Measurements from ENCODE around the gene DPYD. TPM values are rescaled to one million over a fixed set of nuclear protein-coding genes. Genes with fewer than 3 reads are reported as not detected.

DPYD gene
- total RNA-seq, 1 experiment from 2014 or later: 7.0 TPM

DNA sequence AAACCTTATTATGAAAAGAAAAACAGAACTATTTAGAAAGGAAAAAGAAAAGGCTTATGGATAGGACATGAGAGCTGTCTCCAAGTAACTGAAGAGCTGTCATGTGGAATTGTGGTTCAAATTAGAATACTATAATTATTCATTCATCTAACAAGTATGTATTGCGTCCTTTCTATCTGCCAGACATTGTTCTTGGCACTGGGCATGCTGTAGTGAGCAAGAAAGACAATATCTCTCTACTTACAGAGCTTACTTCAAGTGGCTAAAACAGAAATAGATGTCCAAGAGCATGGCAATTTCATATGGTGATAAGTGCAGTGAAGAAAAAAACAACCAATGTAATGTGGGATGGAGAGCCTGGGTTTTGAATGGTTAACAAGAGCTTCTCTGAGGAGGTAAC, 413.0 kb downstream of the DPYD start:
- Histone ChIP-seq H3K4me3 (ENCODE audit: low read depth, low read length) (no peak overlapping the region), H3K27me3 (replicated peaks; ENCODE audit: control insufficient read depth, insufficient read depth, low read length) (no peaks in the 10 kb centered on the region), H3K36me3 (ENCODE audit: control insufficient read depth, insufficient read depth, low read length) (no peaks in the 10 kb centered on the region), H3K4me1 (0 out of 2 replicates have a peak, but pooled peaks cover 5% of the 10 kb centered on the region), H3K9me3 (no peaks in the 10 kb centered on the region)
- Mint-ChIP-seq H3K36me3 (ENCODE audit: insufficient read depth, unreplicated experiment) (no peaks in the 10 kb centered on the region), H3K27me3 (ENCODE audit: insufficient read depth, unreplicated experiment) (no peaks in the 10 kb centered on the region), H3K4me3 (ENCODE audit: unreplicated experiment) (no peak overlapping the region), H3K9me3 (ENCODE audit: unreplicated experiment) (peaks cover 10% of the 10 kb centered on the region), H3K27ac (ENCODE audit: unreplicated experiment) (no peak overlapping the region), H3K4me1 (ENCODE audit: low read depth, unreplicated experiment) (peaks cover 6% of the 10 kb centered on the region)
- BruUV-seq (replicated peaks): no TSS peak
- ChIA-PET POLR2A (no interaction called here), CTCF (no interaction called here)
- TF ChIP-seq, protein P1, sequence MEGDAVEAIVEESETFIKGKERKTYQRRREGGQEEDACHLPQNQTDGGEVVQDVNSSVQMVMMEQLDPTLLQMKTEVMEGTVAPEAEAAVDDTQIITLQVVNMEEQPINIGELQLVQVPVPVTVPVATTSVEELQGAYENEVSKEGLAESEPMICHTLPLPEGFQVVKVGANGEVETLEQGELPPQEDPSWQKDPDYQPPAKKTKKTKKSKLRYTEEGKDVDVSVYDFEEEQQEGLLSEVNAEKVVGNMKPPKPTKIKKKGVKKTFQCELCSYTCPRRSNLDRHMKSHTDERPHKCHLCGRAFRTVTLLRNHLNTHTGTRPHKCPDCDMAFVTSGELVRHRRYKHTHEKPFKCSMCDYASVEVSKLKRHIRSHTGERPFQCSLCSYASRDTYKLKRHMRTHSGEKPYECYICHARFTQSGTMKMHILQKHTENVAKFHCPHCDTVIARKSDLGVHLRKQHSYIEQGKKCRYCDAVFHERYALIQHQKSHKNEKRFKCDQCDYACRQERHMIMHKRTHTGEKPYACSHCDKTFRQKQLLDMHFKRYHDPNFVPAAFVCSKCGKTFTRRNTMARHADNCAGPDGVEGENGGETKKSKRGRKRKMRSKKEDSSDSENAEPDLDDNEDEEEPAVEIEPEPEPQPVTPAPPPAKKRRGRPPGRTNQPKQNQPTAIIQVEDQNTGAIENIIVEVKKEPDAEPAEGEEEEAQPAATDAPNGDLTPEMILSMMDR (IDR thresholded peaks at IDR 0.05; ENCODE audit: insufficient read depth in 1 of 2, low read depth in 1 of 2, low read length in 1 of 2, severe bottlenecking in 1 of 2, unreplicated experiment in 1 of 2): no peak
- DNase-seq: no peak
- intact Hi-C loops (cut with micrococcal nuclease; ENCODE audit: unreplicated experiment): no loop called here

DNA sequence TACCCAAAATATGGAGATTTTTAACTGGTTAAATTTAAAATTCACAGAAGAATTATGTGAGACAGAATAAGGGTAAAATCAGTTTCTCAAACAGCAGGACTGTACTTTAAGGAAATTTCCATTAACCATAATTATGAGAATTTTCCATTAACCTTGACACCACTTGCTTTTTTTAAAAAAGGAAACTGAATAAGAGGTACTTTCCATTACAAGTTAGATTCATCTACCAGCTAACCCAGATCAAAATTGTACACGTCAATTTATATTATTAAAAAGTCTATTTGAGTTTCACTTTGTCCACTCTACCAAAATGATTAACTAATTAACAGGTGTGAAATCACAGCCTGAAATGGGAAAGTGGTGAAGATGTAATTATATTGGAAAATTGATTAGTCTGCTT, 414.5 kb downstream of the DPYD start:
- H3K4me1 Mint-ChIP-seq (ENCODE audit: low read depth, unreplicated experiment): peaks cover 12% of the 10 kb centered on the region
- POLR2A ChIA-PET: no interaction called here
- Histone ChIP-seq H3K4me1 (0 out of 2 replicates have a peak, but pooled peaks cover 5% of the 10 kb centered on the region), H3K9me3 (no peaks in the 10 kb centered on the region), H3K4me3 (ENCODE audit: low read depth, low read length) (no peak overlapping the region), H3K27me3 (replicated peaks; ENCODE audit: control insufficient read depth, insufficient read depth, low read length) (no peaks in the 10 kb centered on the region), H3K36me3 (ENCODE audit: control insufficient read depth, insufficient read depth, low read length) (no peaks in the 10 kb centered on the region)
- H3K36me3 Mint-ChIP-seq (ENCODE audit: insufficient read depth, unreplicated experiment): no peaks in the 10 kb centered on the region
- TF ChIP-seq, protein P1 (IDR thresholded peaks at IDR 0.05; ENCODE audit: insufficient read depth in 1 of 2, low read depth in 1 of 2, low read length in 1 of 2, severe bottlenecking in 1 of 2, unreplicated experiment in 1 of 2): no peak
- intact Hi-C loops (cut with micrococcal nuclease; ENCODE audit: unreplicated experiment): no loop called here
- CTCF ChIA-PET: no interaction called here
- H3K27ac Mint-ChIP-seq (ENCODE audit: unreplicated experiment): no peak overlapping the region
- H3K4me3 Mint-ChIP-seq (ENCODE audit: unreplicated experiment): no peak overlapping the region
- no peak for DNase-seq
- H3K9me3 Mint-ChIP-seq (ENCODE audit: unreplicated experiment): peaks cover 10% of the 10 kb centered on the region
- no TSS peak for BruUV-seq (replicated peaks)
- H3K27me3 Mint-ChIP-seq (ENCODE audit: insufficient read depth, unreplicated experiment): no peaks in the 10 kb centered on the region

DNA sequence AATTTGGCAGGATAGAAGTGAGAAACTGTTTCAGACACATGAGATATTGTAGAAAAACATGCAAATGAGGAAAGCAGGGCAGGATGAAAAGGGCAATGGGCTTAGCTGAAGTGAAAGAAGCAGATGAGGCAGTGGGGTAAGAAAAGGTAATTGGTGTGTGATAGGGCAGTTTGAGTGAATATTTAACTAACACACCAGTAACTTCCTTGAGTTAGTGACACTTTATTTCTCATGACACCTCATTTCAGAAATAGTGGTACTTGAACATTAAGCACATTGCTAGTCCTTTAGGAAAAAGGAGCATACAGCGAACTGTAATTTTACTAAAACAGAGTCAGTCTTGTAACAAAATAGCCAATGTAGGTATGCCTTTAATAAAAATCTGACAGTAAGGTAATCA, 415.0 kb downstream of the DPYD start:
- ChIA-PET POLR2A (no interaction called here), CTCF (no interaction called here)
- Mint-ChIP-seq H3K9me3 (ENCODE audit: unreplicated experiment) (peaks cover 10% of the 10 kb centered on the region), H3K4me3 (ENCODE audit: unreplicated experiment) (no peak overlapping the region), H3K27me3 (ENCODE audit: insufficient read depth, unreplicated experiment) (no peaks in the 10 kb centered on the region), H3K4me1 (ENCODE audit: low read depth, unreplicated experiment) (peaks cover 12% of the 10 kb centered on the region), H3K27ac (ENCODE audit: unreplicated experiment) (no peak overlapping the region), H3K36me3 (ENCODE audit: insufficient read depth, unreplicated experiment) (no peaks in the 10 kb centered on the region)
- Histone ChIP-seq H3K27me3 (replicated peaks; ENCODE audit: control insufficient read depth, insufficient read depth, low read length) (no peaks in the 10 kb centered on the region), H3K4me1 (0 out of 2 replicates have a peak, but pooled peaks cover 5% of the 10 kb centered on the region), H3K9me3 (no peaks in the 10 kb centered on the region), H3K4me3 (ENCODE audit: low read depth, low read length) (no peak overlapping the region), H3K36me3 (ENCODE audit: control insufficient read depth, insufficient read depth, low read length) (no peaks in the 10 kb centered on the region)
- no TSS peak for BruUV-seq (replicated peaks)
- intact Hi-C loops (cut with micrococcal nuclease; ENCODE audit: unreplicated experiment): no loop called here
- TF ChIP-seq, protein P1 (IDR thresholded peaks at IDR 0.05; ENCODE audit: insufficient read depth in 1 of 2, low read depth in 1 of 2, low read length in 1 of 2, severe bottlenecking in 1 of 2, unreplicated experiment in 1 of 2): no peak
- DNase-seq: no peak
